Measurements from ENCODE around the gene VCAN. TPM values are rescaled to one million over a fixed set of nuclear protein-coding genes. Genes with fewer than 3 reads are reported as not detected.

The VCAN gene
- total and polyA plus RNA-seq, 2 of the 8 experiments (the other 6 are each of a cell fraction or from before 2014, with no cell fraction given), result 146 to 404 TPM

- TF ChIP-seq RXRA (IDR thresholded peaks at IDR 0.05; ENCODE audit: insufficient read depth, low read depth, low read length) (no peak), RBBP5 (IDR thresholded peaks at IDR 0.05; ENCODE audit: borderline replicate concordance, low read depth, low read length) (no peak), TAF1 (IDR thresholded peaks at IDR 0.05; ENCODE audit: low read depth, low read length) (no peak), POLR2AphosphoS5 (IDR thresholded peaks at IDR 0.05; ENCODE audit: low read depth, low read length) (no peak), CREB1 (IDR thresholded peaks at IDR 0.05) (no peak), TCF12 (IDR thresholded peaks at IDR 0.05; ENCODE audit: low read depth, low read length) (no peak), SAP30 (IDR thresholded peaks at IDR 0.05; ENCODE audit: insufficient read depth, insufficient replicate concordance, low read length) (no peak), CHD7 (IDR thresholded peaks at IDR 0.05; ENCODE audit: insufficient replicate concordance, low read length) (no peak)
Observed at GRCh38 chr5:83513491-83513890, 41.9 kb downstream of the VCAN start (continued).

Data from H1 (cell line).